ENCODE results near the gene DPAGT1. TPM values are rescaled to one million over a fixed set of nuclear protein-coding genes. Genes with fewer than 3 reads are reported as not detected.

Gene DPAGT1
- total and polyA plus RNA-seq, 7 donors = 4.2 to 44.6 (median 16.6) TPM

DNA sequence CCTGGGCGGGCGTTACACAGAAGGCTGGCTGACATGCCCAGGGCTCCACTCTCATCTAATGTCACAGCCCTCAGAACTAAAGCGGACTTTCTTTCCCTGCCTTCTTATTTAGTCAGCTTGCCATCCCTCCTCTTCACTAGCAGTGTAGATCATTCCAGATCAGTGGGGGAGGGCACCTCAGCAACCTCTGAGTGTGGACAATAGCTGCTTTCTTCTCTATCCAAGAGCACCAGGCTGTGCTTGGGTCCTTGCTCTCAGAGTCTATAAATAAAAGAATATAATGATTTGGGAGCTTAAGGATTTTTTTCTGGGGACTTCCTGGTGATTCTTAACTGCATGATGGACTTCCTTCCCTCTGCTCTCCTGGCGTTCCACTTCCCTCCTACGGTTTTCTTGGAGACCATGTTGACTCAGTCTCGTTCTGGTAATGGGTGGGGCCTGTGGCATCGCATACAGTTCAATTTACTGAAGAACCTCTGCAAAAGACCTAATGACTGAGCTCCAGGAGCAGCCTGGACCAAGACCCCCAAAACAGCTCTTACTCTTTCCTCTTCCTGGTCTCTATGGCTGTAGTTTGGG, 19.9 kb downstream of the DPAGT1 start:
- DNase-seq = no peak
- Histone ChIP-seq H3K27me3 (no peaks in the 10 kb centered on the region), H3K4me3 (no peak overlapping the region), H3K36me3 (peaks cover 24 to 62% (median 54%) of the 10 kb centered on the region in 4 donors), H3K4me1 (peaks cover 0 to 15% (median 14%) of the 10 kb centered on the region in 4 donors), H3K27ac (no peak overlapping the region), H3K9me3 (no peaks in the 10 kb centered on the region)
- 62 to 73% methylated on average over 7 of the region's 7 CpGs for WGBS, 2 donors
- TF ChIP-seq POLR2A (IDR thresholded peaks at IDR 0.05) = no peak
- TF ChIP-seq, protein P1, sequence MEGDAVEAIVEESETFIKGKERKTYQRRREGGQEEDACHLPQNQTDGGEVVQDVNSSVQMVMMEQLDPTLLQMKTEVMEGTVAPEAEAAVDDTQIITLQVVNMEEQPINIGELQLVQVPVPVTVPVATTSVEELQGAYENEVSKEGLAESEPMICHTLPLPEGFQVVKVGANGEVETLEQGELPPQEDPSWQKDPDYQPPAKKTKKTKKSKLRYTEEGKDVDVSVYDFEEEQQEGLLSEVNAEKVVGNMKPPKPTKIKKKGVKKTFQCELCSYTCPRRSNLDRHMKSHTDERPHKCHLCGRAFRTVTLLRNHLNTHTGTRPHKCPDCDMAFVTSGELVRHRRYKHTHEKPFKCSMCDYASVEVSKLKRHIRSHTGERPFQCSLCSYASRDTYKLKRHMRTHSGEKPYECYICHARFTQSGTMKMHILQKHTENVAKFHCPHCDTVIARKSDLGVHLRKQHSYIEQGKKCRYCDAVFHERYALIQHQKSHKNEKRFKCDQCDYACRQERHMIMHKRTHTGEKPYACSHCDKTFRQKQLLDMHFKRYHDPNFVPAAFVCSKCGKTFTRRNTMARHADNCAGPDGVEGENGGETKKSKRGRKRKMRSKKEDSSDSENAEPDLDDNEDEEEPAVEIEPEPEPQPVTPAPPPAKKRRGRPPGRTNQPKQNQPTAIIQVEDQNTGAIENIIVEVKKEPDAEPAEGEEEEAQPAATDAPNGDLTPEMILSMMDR (IDR thresholded peaks at IDR 0.05) = no peak
- TF ChIP-seq EP300 (IDR thresholded peaks at IDR 0.05) = no peak
- TF ChIP-seq POLR2AphosphoS5 (IDR thresholded peaks at IDR 0.05) = no peak
- intact Hi-C loops (cut with DNase I) = no loop called here

GRCh38 chr11:119078675-119079420, 22.8 kb downstream of the DPAGT1 start:
- H3K4me3 ChIP-seq = no peak overlapping the region
- 92 to 96% methylated on average over 19 of the region's 19 CpGs for WGBS, 2 donors
- peaks cover 33 to 91% (median 72%) of the 10 kb centered on the region in 4 donors for H3K36me3 ChIP-seq
- DNase-seq = no peak
- no peaks in the 10 kb centered on the region for H3K4me1 ChIP-seq
- intact Hi-C loops (cut with DNase I) = no loop called here
- no peaks in the 10 kb centered on the region for H3K27me3 ChIP-seq
- no peak overlapping the region for H3K27ac ChIP-seq
- no peaks in the 10 kb centered on the region for H3K9me3 ChIP-seq
- TF ChIP-seq, protein P1 (IDR thresholded peaks at IDR 0.05) = no peak
- TF ChIP-seq POLR2A (IDR thresholded peaks at IDR 0.05) = no peak
- TF ChIP-seq POLR2AphosphoS5 (IDR thresholded peaks at IDR 0.05) = no peak
- no peak for TF ChIP-seq EP300 (IDR thresholded peaks at IDR 0.05)

- Histone ChIP-seq H3K36me3 (peaks cover 44 to 100% (median 82%) of the 10 kb centered on the region in 4 donors), H3K4me1 (no peaks in the 10 kb centered on the region), H3K4me3 (no peak overlapping the region), H3K27ac (no peak overlapping the region), H3K9me3 (no peaks in the 10 kb centered on the region), H3K27me3 (no peaks in the 10 kb centered on the region)
- intact Hi-C loops (cut with DNase I) = no loop called here
- no peak for DNase-seq
- TF ChIP-seq POLR2AphosphoS5 (IDR thresholded peaks at IDR 0.05) = no peak
- no peak for TF ChIP-seq POLR2A (IDR thresholded peaks at IDR 0.05)
- TF ChIP-seq EP300 (IDR thresholded peaks at IDR 0.05) = no peak
- TF ChIP-seq, protein P1 (IDR thresholded peaks at IDR 0.05) = no peak
- 94 to 96% methylated on average over 11 of the region's 11 CpGs for WGBS, 2 donors
Measured at GRCh38 chr11:119077839-119078238, 23.8 kb downstream of the DPAGT1 start.

- DNase-seq = peak; percentile 99
- Histone ChIP-seq H3K36me3 (peaks cover 4 to 29% (median 26%) of the 10 kb centered on the region in 4 donors), H3K9me3 (no peaks in the 10 kb centered on the region), H3K27ac (peak within 1 kb of the TSS; percentile 85 to 91 (median 88)), H3K4me1 (peaks cover 0 to 36% (median 30%) of the 10 kb centered on the region in 4 donors), H3K4me3 (peak within 1 kb of the TSS; percentile 76 to 94 (median 82)), H3K27me3 (no peaks in the 10 kb centered on the region)
- TF ChIP-seq EP300 (IDR thresholded peaks at IDR 0.05) = peak in 1 of 4 donors; percentile 74
- peak; percentile 67 to 92 (median 90) for TF ChIP-seq POLR2AphosphoS5 (IDR thresholded peaks at IDR 0.05)
- TF ChIP-seq, protein P1 (IDR thresholded peaks at IDR 0.05) = no peak
- TF ChIP-seq POLR2A (IDR thresholded peaks at IDR 0.05) = peak in 1 of 2 donors; percentile 42
- WGBS, 2 donors = 0% methylated on average over 49 of the region's 49 CpGs
- intact Hi-C loops (cut with DNase I) = no loop called here
Measured at GRCh38 chr11:119067371-119068222, 34.1 kb downstream of the DPAGT1 start, which contains the start of gene VPS11. Gene VPS11 (plus strand): TSS chr11:119067818. CDS start chr11:119067824, 6 bp downstream.

All from sigmoid colon (tissue), 7 donors.